ENCODE results near the gene ADK.

DNA sequence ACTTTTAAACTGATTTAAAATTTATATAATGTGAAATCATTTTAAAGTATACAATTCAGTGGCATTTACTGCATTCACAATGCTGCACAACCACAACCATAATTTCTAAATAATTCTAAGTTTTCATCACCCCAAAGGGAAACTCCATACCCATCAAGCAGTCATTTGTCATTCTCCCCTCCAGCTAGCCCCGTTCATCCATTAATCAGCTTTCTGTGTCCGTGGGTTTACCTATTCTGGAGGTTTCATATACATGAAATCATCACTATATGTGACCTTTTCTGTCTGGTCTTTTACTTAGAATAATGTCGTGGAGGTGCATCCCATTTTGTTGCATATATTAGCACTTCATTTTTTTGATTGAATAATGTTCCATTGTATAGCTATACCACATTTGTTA, 214.1 kb downstream of the ADK start:
- no peak for TF ChIP-seq ZFX (IDR thresholded peaks at IDR 0.05)
- TF ChIP-seq, protein P1, sequence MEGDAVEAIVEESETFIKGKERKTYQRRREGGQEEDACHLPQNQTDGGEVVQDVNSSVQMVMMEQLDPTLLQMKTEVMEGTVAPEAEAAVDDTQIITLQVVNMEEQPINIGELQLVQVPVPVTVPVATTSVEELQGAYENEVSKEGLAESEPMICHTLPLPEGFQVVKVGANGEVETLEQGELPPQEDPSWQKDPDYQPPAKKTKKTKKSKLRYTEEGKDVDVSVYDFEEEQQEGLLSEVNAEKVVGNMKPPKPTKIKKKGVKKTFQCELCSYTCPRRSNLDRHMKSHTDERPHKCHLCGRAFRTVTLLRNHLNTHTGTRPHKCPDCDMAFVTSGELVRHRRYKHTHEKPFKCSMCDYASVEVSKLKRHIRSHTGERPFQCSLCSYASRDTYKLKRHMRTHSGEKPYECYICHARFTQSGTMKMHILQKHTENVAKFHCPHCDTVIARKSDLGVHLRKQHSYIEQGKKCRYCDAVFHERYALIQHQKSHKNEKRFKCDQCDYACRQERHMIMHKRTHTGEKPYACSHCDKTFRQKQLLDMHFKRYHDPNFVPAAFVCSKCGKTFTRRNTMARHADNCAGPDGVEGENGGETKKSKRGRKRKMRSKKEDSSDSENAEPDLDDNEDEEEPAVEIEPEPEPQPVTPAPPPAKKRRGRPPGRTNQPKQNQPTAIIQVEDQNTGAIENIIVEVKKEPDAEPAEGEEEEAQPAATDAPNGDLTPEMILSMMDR (conservative IDR thresholded peaks at IDR 0.05): no peak
